Coronary artery (tissue), 2 donors: Measurements from ENCODE around the gene VAV2.

Source experiments
- DNase-seq: peaks from one replicate; pipeline ENCODE4 v3.0.0-alpha.2; 2017; ENCODE audit warnings: low spot score
- H3K27ac ChIP-seq, 2 donors: fragments of 200-600 bp; sonication (generic); one replicate each; pipeline ENCODE4 v1.5.1; 2016 to 2019
- H3K4me3 ChIP-seq: fragments of 200-600 bp; sonication (generic); 2 replicates; pipeline ENCODE4 v1.5.1; 2016; ENCODE audit warnings: mild to moderate bottlenecking, moderate library complexity
- TF ChIP-seq, protein P1 (sequence below): fragments of 200-600 bp; sonication (generic); IDR thresholded peaks from one replicate; pipeline ENCODE4 v1.5.1; 2019; ENCODE audit warnings: antibody characterized with exemption

The VAV2 gene

DNA sequence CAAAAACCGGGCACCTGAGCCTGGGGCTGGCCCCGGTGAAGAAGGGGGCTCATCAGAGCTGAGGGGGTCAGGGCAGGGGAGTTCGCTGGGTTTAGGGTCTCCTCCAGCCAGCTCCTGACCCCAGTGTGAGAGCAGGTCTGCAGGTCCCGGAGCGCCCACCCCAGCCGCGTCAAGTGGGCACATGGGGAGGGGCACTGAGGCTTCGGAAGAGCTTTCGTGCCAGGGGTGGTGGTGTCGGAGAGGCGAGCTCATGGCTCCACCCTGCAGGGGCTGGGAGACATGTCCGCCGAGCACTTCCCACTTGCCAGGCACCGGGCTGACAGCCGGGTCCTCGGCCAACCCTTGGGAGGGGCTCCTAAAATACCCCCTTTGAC is 13.2 kb downstream of the VAV2 start:
- no peak overlapping the region for H3K27ac ChIP-seq
- no peak for DNase-seq
- H3K4me3 ChIP-seq = peak overlapping the region; percentile 64
- TF ChIP-seq, protein P1, sequence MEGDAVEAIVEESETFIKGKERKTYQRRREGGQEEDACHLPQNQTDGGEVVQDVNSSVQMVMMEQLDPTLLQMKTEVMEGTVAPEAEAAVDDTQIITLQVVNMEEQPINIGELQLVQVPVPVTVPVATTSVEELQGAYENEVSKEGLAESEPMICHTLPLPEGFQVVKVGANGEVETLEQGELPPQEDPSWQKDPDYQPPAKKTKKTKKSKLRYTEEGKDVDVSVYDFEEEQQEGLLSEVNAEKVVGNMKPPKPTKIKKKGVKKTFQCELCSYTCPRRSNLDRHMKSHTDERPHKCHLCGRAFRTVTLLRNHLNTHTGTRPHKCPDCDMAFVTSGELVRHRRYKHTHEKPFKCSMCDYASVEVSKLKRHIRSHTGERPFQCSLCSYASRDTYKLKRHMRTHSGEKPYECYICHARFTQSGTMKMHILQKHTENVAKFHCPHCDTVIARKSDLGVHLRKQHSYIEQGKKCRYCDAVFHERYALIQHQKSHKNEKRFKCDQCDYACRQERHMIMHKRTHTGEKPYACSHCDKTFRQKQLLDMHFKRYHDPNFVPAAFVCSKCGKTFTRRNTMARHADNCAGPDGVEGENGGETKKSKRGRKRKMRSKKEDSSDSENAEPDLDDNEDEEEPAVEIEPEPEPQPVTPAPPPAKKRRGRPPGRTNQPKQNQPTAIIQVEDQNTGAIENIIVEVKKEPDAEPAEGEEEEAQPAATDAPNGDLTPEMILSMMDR = no peak

DNA sequence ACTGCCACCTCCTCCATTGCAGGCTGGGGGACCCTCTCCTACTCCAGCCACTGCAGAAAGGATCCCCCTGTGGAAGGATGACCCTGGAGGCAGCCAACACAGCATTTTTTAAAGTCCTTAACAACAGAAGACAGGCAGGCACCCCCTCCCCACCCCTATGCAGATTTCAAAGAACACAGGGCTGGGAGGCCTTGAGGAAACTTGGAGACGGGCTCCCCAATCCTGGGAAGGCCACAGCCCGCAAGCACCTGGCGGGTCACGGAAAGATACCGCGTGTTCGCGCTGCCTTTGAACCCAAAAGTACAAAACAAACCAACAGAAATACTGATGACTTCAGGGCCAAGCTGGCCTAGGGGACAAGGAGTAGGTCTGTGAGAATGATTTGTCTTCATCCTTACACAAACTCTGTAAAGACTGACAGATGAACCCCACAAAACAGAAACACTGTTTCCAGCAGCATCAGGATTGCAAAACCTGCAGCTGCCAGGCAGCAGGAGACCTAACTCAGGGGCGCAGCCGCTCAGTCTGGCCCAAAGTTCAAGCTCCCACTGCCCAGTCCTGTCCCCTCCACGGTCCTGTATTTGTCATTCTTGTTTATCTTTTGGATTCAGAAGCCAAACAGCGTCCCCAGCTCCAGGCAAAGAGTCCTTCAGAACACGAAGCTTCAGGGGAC is 13.8 kb downstream of the VAV2 start:
- no peak for DNase-seq
- TF ChIP-seq, protein P1 = no peak
- peak overlapping the region; percentile 64 for H3K4me3 ChIP-seq
- H3K27ac ChIP-seq = no peak overlapping the region

DNA sequence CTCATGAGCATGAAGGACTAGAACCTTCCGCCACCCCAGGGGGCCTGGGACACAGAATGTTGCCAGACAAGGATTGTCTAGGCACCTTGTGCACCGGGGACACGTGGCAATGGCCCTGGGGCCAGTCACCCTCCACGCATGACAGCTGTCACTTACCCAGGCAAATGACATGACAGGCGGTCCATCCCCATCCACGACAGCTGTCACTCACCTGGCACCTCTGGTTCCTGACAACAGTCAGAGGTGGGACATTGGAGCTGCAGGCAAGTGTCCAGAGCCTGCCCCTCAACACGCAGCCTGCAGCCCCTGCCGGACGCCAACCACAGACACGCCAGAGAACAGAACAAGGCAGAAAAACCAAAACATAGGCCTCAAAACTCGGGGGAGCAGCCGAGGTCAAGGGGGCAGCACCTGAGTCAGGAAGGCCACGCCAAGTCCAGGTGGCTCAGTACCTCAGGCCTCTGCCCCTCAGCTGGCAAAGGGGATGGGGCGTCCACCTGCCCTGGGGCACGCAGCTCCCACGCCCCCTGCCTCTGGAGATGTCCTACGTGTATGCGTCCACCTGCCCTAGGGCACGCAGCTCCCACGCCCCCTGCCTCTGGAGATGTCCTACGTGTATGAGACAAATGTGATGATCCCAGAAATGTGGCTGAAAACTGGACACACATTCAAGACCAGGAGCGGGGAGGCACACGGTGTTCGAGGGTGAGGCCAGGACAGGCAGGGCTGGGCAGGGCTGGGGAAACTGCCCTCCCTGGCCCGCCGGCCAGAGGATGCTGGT is 14.5 kb downstream of the VAV2 start:
- H3K27ac ChIP-seq = no peak overlapping the region

DNA sequence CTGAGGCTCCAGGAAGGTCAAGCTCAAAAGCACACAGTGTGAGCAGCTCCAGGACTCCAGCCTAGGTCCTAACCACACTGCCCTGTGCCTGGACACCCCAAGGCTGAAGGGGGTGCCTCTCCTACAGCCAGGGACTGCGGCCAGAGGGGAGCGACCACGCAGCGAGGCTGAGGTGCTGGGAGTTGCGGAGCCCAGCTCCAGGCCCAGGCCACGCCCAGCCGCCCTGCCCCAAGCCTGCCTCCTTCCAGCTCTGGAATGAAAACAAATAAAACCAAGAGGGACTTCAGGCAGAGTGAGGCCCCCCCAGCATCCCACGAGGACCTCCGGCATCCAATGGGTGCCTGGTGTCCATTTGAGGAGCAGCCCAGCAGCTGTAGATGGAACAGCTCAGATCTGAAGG is 15.2 kb downstream of the VAV2 start:
- Histone ChIP-seq H3K27ac (no peak overlapping the region), H3K4me3 (no peak overlapping the region)
- TF ChIP-seq, protein P1 = no peak
- DNase-seq = no peak

More for the DNA sequence above, 14.5 kb downstream of the VAV2 start:
- no peak overlapping the region for H3K4me3 ChIP-seq
- TF ChIP-seq, protein P1 = no peak
- DNase-seq = no peak

DNA sequence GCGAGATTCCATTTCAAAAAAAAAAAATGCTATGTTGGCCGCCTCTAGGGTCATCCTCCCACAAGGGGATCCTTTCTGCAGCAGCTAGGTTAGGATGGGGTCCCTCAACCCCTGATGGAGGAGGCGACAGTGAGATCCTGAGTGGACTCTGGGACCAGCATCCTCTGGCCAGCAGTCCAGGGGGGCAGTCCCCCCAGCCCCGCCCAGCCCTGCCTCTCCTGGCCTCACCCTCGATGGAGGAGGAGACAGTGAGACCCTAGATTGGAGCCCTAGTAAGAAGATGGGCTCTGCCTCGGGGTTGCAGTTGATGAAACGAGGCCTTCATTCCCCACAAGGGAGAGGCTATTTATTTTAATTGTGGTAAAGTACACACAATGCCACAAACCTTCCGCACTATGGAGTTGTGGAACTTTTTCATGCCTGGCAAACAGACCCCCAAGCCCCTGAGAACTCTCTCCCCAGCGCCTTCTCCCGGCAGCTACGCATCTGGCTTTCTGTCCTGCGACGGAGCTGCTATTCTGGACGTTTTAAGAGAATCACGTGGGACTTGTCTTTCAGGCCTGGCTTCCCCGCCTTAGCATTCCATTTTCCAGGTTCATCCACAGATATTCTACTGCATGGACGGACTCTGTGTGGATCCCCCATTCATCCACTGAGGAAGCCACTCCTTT is 15.8 kb downstream of the VAV2 start:
- Histone ChIP-seq H3K4me3 (no peak overlapping the region), H3K27ac (no peak overlapping the region)
- TF ChIP-seq, protein P1 = no peak
- no peak for DNase-seq

DNA sequence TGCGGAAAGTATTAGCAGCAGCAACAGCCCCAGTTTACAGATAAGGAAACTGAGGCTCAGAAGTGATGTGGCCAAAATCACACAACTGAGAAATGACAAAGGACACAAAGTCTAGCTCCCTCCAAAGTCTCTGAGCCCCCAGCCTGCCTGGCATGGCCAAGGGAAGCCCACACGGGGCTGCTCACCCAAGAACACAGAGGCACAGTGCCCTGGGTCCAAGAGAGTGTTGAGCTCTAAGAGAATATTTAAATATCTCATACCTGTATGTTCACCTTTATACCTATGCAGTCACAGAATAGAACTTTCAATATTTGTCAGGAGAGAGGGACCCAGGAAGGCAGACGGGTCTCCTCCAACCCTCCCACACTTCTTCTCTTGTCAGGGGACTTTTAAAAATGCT is 16.6 kb downstream of the VAV2 start:
- Histone ChIP-seq H3K27ac (no peak overlapping the region), H3K4me3 (no peak overlapping the region)
- no peak for DNase-seq
- TF ChIP-seq, protein P1 = no peak
